Esophagus squamous epithelium (tissue), 5 donors: ENCODE data around the gene TET3. TPM values are rescaled to one million over a fixed set of nuclear protein-coding genes. Genes with fewer than 3 reads are reported as not detected.
"Not testable (repeated sequence)": the region's sequence is repeated elsewhere in the genome, so short reads cannot be mapped to it uniquely, and the experiment has no call there.

Source experiments
- DNase-seq: peaks from one replicate; lab custom pipeline; 2025; lab: John Stamatoyannopoulos, UW
- H3K27ac ChIP-seq, 4 donors: fragments of 200-600 bp; sonication (generic); one replicate each; pipeline ENCODE4 v1.5.1; 2016 to 2019; ENCODE audit warnings: mild to moderate bottlenecking in 1 of 4
- H3K27me3 ChIP-seq, 4 donors: fragments of 200-600 bp; sonication (generic); 1 replicate in 3 of 4; 2 replicates in 1 of 4; pipeline versions ENCODE4 v1.5.1 to v1.6.0; 2017 to 2021; ENCODE audit warnings: antibody characterized with exemption in 1 of 4
- H3K36me3 ChIP-seq, 3 donors: fragments of 200-600 bp; sonication (generic); one replicate each; pipeline ENCODE4 v1.5.1; 2016 to 2019
- H3K4me1 ChIP-seq, 3 donors: fragments of 200-600 bp; sonication (generic); one replicate each; pipeline ENCODE4 v1.5.1; 2017 to 2019
- H3K4me3 ChIP-seq, 4 donors: fragments of 200-600 bp; sonication (generic); 1 replicate in 3 of 4; 2 replicates in 1 of 4; pipeline ENCODE4 v1.5.1; 2016 to 2019; ENCODE audit warnings: mild to moderate bottlenecking in 2 of 4, moderate library complexity in 1 of 4
- H3K9me3 ChIP-seq, 3 donors: fragments of 200-600 bp; sonication (generic); one replicate each; pipeline ENCODE4 v1.5.1; 2016 to 2019
- POLR2A ChIP-seq, 4 donors: fragments of 450-650 bp; IDR thresholded peaks; one replicate each; pipeline ENCODE4 v1.6.1; 2017; ENCODE audit warnings: antibody characterized with exemption in 4 of 4, mild to moderate bottlenecking in 4 of 4, moderate library complexity in 3 of 4
- WGBS, 2 donors: methylation state at CpG; one replicate each; pipeline ENCODE4 v1.1.5; 2018; 5-methylcytosine and 5-hydroxymethylcytosine counted together
- intact Hi-C: fragments of 100-400 bp; cut with DNase I; formaldehyde crosslinking; loops from one replicate; pipeline ENCODE4 v1.15.0; 2022
- total RNA-seq, 4 donors: library from RNA; depleted of rRNA; stranded (reverse); fragments of >200 nt; gene quantifications; one replicate each; pipeline ENCODE4 v1.1.0, GENCODE V29; 2016
- TF ChIP-seq, protein P1 (sequence below), 6 experiments: fragments of 450-650 bp in 4 of 6; fragments of 200-600 bp in 2 of 6; sonication (generic) in 2 of 6; IDR thresholded peaks; one replicate each; pipeline ENCODE4 v1.5.1; 2016 to 2019; ENCODE audit warnings: antibody characterized with exemption in 6 of 6, mild to moderate bottlenecking in 4 of 6, moderate library complexity in 4 of 6
- donor health status: DM: yes; HTN: yes; CAD: no.

The TET3 gene
- total RNA-seq, 4 donors from 2014 or later = 6.6 to 20.2 (median 16.2) TPM

DNA sequence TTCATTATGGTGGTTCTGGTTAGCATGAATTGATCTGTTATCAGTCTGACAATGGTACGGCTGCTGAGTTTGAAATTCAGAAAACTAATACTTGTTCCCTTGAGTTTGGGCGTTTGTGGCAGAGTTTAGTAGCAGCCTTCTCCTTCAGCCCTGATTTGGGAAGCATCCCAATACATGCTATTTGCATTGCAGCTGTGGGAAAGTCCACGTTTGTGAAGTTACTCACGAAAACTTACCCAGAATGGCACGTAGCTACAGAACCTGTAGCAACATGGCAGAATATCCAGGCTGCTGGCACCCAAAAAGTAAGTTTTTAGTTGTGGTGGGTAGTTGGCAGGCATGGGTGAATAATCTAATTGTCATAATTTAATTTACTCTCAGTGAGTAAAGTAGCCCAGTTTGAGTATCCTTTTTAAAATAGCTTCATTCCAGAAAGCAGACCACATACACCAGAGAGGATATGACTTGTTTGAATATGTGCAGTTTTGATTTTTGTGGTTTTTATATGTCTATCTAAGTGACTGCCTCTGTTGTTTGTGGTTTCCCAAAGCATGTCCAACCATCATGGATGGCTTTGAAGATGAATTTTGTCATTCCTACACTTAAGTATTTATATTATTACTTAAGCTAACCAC, 45.9 kb upstream of the TET3 start:
- 58 to 72% methylated on average over 3 to 5 of the region's 5 CpGs for WGBS, 2 donors
- Histone ChIP-seq H3K27ac (peak overlapping the region; percentile 34 to 88 (median 78)), H3K27me3 (no peaks in the 10 kb centered on the region), H3K4me1 (peaks cover 19 to 71% (median 32%) of the 10 kb centered on the region in 3 donors), H3K9me3 (no peaks in the 10 kb centered on the region), H3K4me3 (no peak overlapping the region), H3K36me3 (peaks cover 0 to 25% (median 0%) of the 10 kb centered on the region in 3 donors)
- TF ChIP-seq, protein P1, sequence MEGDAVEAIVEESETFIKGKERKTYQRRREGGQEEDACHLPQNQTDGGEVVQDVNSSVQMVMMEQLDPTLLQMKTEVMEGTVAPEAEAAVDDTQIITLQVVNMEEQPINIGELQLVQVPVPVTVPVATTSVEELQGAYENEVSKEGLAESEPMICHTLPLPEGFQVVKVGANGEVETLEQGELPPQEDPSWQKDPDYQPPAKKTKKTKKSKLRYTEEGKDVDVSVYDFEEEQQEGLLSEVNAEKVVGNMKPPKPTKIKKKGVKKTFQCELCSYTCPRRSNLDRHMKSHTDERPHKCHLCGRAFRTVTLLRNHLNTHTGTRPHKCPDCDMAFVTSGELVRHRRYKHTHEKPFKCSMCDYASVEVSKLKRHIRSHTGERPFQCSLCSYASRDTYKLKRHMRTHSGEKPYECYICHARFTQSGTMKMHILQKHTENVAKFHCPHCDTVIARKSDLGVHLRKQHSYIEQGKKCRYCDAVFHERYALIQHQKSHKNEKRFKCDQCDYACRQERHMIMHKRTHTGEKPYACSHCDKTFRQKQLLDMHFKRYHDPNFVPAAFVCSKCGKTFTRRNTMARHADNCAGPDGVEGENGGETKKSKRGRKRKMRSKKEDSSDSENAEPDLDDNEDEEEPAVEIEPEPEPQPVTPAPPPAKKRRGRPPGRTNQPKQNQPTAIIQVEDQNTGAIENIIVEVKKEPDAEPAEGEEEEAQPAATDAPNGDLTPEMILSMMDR (IDR thresholded peaks at IDR 0.05) = no peak
- no peak for TF ChIP-seq POLR2A (IDR thresholded peaks at IDR 0.05)
- DNase-seq = no peak
- intact Hi-C loops = no loop called here

DNA sequence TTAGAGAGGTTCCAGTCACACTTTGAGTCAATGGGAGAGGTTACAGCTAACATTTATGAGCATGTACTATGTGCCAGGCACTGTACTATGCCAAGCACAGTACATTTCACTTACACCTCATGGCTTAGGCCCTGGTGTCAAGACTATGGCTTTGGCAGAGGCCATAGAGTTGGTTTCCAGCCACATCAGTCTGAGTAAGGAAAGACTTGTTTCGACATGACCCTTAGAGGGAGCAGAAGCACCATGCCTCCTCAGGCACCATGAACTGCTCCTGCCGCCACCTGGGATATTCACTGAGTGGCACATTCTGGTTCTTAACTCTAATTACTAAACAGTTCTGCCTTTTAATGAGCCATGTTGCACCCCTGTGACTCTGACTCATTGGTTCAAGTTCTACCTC, 45.3 kb upstream of the TET3 start:
- peak overlapping the region; percentile 73 to 88 (median 80) for H3K27ac ChIP-seq
- no peak for DNase-seq
- no peaks in the 10 kb centered on the region for H3K27me3 ChIP-seq
- peaks cover 0 to 31% (median 0%) of the 10 kb centered on the region in 3 donors for H3K36me3 ChIP-seq
- intact Hi-C loops = no loop called here
- H3K9me3 ChIP-seq = no peaks in the 10 kb centered on the region
- H3K4me3 ChIP-seq = no peak overlapping the region
- WGBS, 2 donors = 21 to 57% methylated on average over 2 of the region's 2 CpGs
- TF ChIP-seq POLR2A (IDR thresholded peaks at IDR 0.05) = no peak
- TF ChIP-seq, protein P1 (IDR thresholded peaks at IDR 0.05) = peak in 1 of 6 experiments; percentile 15
- H3K4me1 ChIP-seq = peaks cover 19 to 71% (median 32%) of the 10 kb centered on the region in 3 donors

GRCh38 chr2:73940066-73940465, 44.6 kb upstream of the TET3 start:
- intact Hi-C loops, H3K9me3 ChIP-seq, H3K27me3 ChIP-seq, H3K4me3 ChIP-seq, DNase-seq: not testable (repeated sequence)
- 50 to 64% methylated on average over 1 of the region's 1 CpG for WGBS, 2 donors
- H3K4me1 ChIP-seq = peaks cover 19 to 66% (median 32%) of the 10 kb centered on the region in 3 donors
- H3K27ac ChIP-seq = peak overlapping the region; percentile 73 to 88 (median 80)
- H3K36me3 ChIP-seq = peaks cover 0 to 33% (median under 1%) of the 10 kb centered on the region in 3 donors

DNA sequence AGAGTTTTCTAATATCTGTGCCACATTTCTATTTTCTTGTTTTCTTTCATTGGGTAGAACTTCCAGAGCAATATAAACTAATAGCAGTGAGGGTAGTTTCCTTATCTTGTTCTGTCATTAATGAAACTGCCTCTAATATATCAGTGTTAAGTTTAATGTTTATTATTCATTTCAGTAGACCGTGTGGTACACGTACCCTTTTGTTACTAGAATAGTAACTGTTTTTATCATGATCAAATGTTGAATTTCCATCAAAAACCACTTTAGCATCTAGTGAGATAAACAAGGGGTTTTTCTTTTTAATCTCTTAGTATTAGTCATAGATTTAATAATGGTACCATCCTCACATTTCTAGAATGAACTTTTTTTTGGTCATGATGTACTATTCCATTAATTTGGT, 42.0 kb upstream of the TET3 start:
- Histone ChIP-seq H3K27ac (no peak overlapping the region), H3K9me3 (no peaks in the 10 kb centered on the region), H3K36me3 (peaks cover 4 to 59% (median 5%) of the 10 kb centered on the region in 3 donors), H3K4me1 (peaks cover 16 to 40% (median 21%) of the 10 kb centered on the region in 3 donors), H3K4me3 (no peak overlapping the region), H3K27me3 (no peaks in the 10 kb centered on the region)
- WGBS, 2 donors = 63 to 74% methylated on average over 2 of the region's 2 CpGs
- no peak for DNase-seq
- TF ChIP-seq POLR2A (IDR thresholded peaks at IDR 0.05) = no peak
- TF ChIP-seq, protein P1 (IDR thresholded peaks at IDR 0.05) = no peak
- intact Hi-C loops = no loop called here

- no peak for DNase-seq
- H3K9me3 ChIP-seq = no peaks in the 10 kb centered on the region
- no peaks in the 10 kb centered on the region for H3K27me3 ChIP-seq
- H3K36me3 ChIP-seq = peaks cover 9 to 79% (median 9%) of the 10 kb centered on the region in 3 donors
- 83 to 89% methylated on average over 4 of the region's 4 CpGs for WGBS, 2 donors
- intact Hi-C loops = no loop called here
- H3K27ac ChIP-seq = no peak overlapping the region
- no peak for TF ChIP-seq POLR2A (IDR thresholded peaks at IDR 0.05)
- TF ChIP-seq, protein P1 (IDR thresholded peaks at IDR 0.05) = no peak
- peaks cover 12 to 20% (median 14%) of the 10 kb centered on the region in 3 donors for H3K4me1 ChIP-seq
- no peak overlapping the region for H3K4me3 ChIP-seq
Measured at GRCh38 chr2:73944714-73945113, 40.0 kb upstream of the TET3 start.
